CD4-positive, alpha-beta T cell treated with Interleukin-6 for 4 hours (primary cell): Measurements from ENCODE around the gene ZNF326.
"Not testable (repeated sequence)": the region's sequence is repeated elsewhere in the genome, so short reads cannot be mapped to it uniquely, and the experiment has no call there.

Experiments
- DNase-seq: peaks from one replicate; pipeline ENCODE4 v3.0.0-alpha.2; 2020; ENCODE audit warnings: mixed read lengths

The ZNF326 gene

DNA sequence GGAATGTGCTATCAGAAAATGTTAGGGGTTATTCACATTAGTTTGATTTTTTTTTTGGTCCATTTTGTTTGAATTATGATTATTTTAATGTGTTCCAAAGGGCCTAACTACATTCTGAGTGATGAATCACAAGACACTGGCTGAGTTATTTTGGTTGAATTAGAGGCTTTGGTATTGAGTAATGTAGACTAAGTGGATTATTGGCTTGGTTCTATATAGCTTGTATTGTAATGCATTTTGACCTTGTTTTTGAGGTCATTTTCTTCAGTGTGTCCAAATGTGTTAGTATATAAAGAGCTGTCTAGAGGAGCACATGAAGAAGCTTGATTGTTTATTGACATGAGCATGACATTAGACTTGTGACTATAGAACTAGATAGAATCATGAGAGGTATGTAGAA lies 3.4 kb downstream of the ZNF326 start:
- no peak for DNase-seq

DNA sequence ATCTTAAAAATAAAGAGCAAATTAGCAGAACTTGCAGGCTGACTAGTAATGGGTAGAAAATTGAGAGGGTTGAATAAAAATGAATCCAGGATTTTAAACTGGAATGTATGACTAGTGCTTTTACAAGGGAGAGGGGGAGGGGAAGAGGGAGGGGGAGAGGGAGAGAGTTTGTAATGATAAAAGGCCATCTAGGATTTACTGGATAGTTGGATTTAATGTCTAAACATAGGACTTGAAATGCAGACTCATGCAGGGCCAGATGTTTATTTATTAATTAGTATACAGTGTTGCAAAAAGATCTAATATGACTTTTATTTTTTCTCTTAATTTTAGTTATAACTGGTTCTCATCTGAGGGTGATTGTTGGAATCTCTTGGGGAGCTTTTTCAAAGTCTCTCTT lies 4.3 kb downstream of the ZNF326 start:
- DNase-seq, result no peak

GRCh38 chr1:89999628-90000027 lies 4.7 kb downstream of the ZNF326 start:
- DNase-seq, result no peak

DNA sequence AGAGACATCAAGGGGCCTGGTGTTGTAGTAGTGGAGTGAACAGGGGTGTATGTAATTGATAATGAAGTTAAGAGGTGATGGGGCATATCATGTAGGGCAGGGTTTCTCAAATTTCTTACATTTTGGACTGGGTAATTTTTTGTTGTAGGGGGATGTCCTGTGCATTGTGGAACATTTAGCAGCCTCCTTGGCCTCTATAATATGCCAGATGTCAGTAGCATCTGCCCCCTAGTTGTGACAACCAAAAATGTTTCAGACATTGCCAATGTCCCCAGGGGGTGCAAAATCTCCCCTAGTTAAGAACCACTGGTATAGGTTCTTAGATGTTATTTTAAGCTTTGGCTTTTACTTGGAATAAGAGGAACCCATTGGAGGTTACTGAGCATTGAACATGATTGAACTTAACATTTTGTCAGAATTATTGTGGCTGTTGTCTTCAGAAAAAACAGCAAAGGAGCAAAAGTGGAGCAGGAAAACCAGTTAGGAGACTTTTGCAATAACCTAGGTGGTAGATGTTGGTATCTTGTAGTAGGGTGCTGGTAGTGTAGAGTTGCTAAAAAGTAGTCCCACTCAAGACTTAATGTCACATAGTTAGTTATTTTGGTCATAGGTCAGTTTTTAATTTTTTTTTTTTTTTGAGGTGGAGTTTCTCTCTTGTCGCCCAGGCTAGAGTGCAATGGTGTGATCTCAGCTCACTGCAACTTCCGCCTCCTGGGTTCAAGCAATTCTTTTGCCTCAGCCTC lies 6.2 kb downstream of the ZNF326 start:
- peak; percentile 7 for DNase-seq

GRCh38 chr1:90007979-90008404 lies 13.1 kb downstream of the ZNF326 start:
- DNase-seq, result no peak

DNA sequence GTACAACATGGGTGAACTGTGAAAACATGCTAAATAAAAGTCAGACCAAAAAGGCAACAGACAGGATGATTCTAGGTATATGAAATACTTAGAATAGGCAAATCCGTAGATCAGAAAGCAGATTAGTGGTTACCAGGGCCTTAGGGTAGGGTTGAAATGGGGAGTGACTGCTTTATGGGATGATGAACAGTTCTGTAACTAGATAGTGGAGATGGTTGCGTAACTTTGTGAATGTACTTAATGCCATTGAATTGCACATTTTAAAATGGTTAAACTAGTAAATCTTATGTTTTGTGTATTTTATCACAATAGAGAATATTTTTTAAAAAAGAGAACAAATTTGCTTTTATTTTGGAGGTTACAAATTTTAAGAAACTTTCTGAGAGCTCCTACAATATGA lies 17.4 kb downstream of the ZNF326 start:
- no peak for DNase-seq

GRCh38 chr1:90023691-90024090 lies 28.8 kb downstream of the ZNF326 start:
- DNase-seq, result no peak

DNA sequence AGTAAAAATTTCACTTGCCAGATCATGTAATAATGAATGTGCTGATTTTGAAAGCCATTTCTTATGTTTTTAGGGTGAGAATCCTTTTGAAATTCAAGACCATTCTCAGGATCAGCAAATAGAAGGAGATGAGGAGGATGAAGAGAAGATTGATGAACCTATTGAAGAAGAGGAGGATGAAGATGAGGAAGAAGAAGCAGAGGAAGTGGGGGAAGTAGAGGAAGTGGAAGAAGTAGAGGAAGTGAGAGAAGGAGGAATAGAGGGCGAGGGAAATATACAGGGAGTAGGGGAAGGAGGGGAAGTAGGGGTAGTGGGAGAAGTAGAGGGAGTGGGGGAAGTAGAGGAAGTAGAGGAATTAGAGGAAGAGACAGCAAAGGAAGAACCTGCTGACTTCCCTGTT lies 32.4 kb downstream of the ZNF326 start:
- no peak for DNase-seq

DNA sequence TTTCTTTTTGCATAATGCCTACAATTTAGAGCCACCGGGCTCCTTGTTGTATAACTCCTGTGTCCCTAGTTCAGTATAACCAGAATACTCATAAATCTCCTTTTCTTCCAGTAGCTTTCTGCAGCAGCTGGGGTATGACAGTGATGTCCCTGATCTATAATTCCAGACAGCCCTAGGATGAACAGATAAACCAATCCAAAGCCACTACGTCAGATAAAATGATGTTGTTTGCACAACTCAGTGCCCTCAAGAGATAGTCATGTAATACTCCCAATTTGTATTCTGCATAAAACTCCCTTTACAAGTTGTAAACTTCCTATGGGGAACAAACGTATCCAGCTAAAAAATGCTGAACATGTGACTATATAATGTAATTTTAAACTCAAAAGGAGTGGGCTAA lies 44.7 kb downstream of the ZNF326 start:
- no peak for DNase-seq

DNA sequence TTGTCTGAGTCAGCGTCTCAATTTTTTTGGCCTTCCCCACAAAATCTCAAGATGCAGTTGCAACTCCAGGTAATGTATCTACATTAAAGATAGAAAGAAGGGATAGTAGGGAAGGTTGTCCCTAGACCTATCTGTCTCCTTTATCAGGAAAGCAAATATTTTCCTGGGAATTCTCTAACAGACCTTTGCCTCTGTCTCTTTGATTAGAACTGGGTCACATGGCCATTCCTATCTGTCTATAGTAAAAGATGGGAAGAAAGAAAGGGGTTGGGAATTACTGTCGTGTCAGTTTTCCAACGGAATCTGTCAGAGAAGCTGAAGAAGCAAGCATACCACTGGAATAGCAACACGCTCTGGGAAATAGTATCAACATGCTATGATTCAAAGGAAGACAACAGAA lies 48.7 kb downstream of the ZNF326 start:
- DNase-seq, result no peak

DNA sequence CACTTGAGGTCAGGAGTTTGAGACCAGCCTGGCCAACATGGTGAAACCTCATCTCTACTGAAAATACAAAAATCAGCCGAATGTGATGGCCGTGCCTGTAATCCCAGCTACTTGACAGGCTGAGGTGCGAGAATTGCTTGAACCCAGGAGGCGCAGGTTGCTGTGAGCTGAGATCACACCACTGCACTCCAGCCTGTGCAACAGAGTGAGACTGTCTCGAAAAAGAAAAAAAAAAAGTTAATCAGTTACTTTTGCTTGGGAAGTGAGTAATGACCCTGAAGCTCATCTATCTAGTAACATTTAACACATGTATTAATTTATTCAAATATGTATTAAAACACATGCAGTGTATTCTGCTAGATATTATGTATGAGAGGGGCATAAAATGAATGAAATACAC lies 49.4 kb downstream of the ZNF326 start:
- no peak for DNase-seq

DNA sequence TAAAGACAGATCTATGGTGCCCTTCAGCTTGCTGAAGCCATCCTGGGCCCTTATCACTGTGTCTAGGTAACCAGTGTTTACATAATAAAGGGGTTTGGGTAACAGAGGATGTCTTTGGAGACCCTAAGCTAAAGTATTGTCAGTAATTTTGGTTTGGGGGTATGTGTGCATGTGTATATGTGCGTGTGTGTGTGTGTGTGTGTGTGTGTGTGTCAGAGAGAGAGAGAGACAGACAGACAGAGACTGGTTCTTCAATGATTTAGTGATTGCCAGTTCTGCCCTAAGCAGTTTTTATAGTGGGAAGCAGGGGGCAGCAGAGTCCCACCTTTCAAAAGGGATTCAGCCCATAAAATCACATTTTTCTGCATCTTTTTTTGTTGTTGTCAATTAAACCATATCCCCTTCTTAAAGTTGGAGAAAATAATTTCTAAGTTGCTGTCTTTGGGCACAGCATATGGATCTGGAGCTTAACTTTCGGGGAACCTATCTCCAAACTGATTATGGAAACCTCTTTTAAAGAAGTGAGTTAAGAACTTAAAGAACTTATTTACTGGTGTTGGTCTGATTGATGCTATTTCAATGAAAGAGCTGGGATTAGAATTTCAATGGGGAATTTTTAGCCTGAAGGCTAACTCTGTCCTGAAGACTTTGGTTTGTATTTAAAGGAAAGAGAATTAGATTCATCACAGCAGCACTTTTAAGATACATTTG lies 51.1 kb downstream of the ZNF326 start:
- DNase-seq, result peak; percentile 4

DNA sequence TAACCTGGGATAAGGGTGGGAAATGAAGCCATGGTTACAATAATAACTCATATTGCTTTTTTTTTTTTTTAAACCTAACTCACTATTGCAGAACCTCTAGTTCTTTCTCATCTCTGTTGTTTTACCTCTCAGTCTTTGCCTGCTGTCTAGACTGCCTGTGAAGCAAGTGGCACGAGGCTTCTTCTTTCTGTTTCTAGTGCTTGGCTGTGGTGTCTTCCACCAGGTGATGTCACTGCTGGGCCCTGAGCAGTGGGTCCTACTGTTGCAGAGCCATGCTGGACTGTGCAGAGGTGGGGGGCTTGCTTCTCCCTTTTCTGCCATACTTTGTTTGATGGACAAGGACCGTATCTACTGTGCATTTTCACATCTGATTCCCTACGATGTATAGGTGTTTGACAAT lies 51.7 kb downstream of the ZNF326 start:
- no peak for DNase-seq

GRCh38 chr1:90048043-90048442 lies 53.1 kb downstream of the ZNF326 start:
- DNase-seq, result no peak

DNA sequence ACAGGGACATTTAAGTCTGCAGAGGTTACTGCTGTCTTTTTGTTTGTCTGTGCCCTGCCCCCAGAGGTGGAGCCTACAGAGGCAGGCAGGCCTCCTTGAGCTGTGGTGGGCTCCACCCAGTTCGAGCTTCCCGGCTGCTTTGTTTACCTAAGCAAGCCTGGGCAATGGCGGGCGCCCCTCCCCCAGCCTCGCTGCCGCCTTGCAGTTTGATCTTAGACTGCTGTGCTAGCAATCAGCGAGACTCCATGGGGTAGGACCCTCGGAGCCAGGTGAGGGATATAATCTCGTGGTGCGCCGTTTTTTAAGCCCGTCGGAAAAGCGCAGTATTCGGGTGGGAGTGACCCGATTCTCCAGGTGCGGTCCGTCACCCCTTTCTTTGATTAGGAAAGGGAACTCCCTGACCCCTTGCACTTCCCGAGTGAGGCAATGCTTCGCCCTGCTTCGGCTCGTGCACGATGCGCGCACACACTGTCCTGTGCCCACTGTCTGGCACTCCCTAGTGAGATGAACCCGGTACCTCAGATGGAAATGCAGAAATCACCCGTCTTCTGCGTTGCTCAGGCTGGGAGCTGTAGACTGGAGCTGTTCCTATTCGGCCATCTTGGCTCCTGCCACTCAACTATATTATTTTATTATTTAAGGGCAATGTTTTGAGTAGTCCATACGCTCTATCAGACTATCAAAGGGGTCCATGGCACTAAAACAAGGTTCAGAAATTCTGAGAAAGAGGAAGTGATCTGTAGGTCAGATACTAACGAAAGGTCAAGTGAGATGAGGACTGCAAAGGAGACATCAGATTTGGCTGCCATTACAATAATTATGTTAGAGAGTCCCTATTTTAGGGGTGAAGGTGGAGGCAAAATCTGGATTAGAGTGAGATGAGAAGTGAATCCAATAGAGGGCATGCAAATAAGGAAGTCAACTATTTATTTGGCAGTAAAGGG lies 68.1 kb downstream of the ZNF326 start:
- not testable (repeated sequence) for DNase-seq

- DNase-seq, result not testable (repeated sequence)
Measured at GRCh38 chr1:90064109-90064508, 69.2 kb downstream of the ZNF326 start.

DNA sequence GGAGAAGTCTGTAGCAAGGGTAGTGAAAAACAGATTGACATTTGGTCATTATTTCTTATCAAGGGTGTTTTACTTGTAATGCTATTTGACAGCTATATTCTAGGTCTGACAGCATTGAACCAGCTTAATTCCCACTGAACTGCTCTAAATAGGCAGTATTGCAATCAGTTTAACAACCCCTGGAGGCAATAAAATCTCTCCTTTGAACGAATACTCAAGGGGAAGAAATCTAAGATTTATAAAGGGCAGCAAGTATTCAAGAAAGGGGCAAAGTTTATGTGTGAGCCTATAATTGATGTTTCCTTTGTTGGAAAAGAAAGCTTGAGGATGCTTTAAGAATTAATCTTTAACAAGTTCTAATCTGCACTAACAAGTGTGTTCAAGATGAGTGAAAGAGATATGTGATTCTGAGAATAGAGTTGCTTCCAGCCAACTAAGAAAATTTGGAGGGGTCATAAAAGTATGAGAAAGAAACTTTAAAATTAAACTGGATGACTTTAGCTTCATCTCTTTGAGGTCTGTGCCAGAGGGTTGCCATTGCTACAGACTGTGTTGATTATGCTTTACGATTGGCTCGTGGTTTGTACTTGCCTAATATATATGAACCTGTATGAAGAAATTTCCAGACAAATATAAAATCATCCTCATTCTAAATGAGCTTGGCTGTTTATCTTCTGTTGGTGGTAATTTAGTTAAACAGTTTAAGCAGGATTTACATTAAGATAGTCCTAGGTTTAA lies 72.5 kb downstream of the ZNF326 start:
- no peak for DNase-seq

GRCh38 chr1:90068611-90069280 lies 73.8 kb downstream of the ZNF326 start:
- no peak for DNase-seq

- no peak for DNase-seq
Measured at GRCh38 chr1:90074137-90074536, 79.2 kb downstream of the ZNF326 start.

DNA sequence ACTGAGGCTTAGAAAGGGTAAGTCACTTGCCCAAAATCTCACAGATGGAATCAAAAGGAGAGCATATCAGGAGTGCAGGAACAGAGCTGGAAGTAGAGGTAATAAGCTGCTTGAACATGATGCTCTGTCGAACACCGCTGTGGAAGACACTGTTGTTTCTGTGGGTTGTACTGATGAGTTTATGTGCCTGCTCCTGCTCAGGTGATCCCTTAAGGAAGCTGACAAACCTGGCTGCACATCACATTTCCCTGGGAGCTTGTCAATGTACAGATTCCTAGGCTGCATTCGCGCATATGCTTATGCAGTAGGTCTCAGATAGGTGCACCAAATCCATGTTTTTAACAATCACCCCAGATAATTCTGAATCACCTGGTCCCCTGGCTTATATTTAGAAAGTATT lies 79.7 kb downstream of the ZNF326 start:
- no peak for DNase-seq

DNA sequence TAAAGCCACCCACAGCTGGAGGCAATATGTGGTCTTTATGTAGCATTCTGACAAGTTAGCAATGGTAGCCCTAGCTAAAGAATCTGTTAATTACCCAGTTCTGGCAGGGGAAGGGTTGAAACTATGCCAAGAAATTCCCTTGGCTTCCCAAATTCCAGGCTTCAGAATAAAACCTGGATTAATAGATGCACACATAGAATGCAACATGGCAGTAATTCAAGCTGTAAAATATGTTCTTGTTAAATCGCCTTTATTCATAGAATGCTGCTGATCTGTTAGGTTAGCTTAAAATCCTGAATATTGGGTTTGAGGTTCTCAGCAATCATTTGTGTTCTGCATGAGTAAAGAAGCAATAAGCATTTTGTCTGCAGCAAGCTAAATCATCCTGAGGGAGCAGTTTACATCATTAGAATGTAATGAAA lies 80.1 kb downstream of the ZNF326 start:
- no peak for DNase-seq

GRCh38 chr1:90083995-90084394 lies 89.1 kb downstream of the ZNF326 start:
- no peak for DNase-seq
